CD4-positive, alpha-beta T cell treated with Interferon gamma for 1 hour (primary cell): ENCODE results near the gene LONP1.

Source experiments
- DNase-seq: peaks from one replicate; pipeline ENCODE4 v3.0.0-alpha.2; 2020

LONP1 gene

DNA sequence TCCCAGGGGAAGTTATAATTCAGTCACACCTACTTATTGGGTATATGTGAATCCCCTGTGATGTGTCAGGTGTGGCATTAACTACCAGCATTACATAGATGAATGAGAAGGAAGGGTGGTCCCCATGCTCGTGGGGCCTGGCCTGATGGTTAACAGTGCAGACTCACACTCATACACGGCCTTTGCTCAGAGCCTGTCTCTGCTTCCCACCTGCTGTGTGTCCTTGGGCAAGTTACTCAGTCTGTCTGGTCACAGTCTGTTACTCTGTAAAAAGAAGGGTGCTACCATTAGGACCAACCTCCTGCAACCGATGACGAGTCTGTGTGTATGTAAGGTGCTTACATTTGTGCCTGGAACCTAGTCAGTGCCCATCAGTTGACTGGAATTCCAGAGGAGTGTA lies 73.2 kb downstream of the LONP1 start:
- no peak for DNase-seq

DNA sequence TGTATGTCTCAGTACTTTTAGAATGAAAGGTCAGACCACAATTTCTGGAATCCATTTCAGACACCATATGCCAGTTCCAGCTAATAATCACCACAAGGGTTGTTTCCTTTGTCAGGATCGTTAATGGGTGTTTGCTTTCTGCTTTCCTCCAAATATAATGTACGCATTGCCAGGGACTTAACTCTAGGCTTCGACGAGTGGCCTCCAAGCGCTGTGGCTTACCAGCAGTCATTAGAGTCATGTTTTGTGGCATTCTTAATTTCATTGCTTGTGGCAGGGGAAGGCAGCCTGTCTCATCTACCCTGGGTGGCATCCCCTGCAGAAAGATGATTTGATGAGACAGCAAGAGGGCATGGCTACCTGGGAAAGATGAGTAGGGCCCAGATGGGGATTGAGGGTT lies 74.5 kb downstream of the LONP1 start:
- no peak for DNase-seq

DNA sequence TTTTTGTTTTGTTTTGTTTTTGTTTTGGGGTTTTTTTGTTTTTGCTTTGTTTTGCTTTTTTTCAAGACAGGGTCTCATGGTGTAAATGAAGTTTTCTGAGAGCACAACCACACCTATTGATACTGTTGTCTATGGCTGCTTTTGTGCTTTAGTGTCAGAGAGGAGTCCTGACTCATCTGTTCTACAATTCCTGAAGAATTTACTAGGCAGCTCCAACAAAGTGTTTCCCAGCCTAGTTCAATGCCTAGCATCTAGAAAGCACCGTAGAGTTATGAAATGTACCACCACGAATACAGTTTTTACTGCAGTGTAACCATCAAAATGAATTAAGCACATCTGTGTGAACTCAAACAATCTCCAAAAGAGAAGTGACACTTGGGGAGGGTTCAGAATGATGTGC lies 75.9 kb downstream of the LONP1 start:
- DNase-seq: no peak

GRCh38 chr19:5643060-5643459 lies 76.9 kb downstream of the LONP1 start:
- no peak for DNase-seq

- DNase-seq: no peak
Observed at GRCh38 chr19:5642204-5642603, 77.7 kb downstream of the LONP1 start.
